Neural cell (in vitro differentiated cells): ENCODE data around the gene TAF6. TPM values are rescaled to one million over a fixed set of nuclear protein-coding genes. Genes with fewer than 3 reads are reported as not detected.

Experiments
- H2AFZ ChIP-seq: fragments of 200-600, 300-800 bp; sonication (generic), shearing (Covaris generic); 2 replicates; pipeline ENCODE4 v1.6.0; 2014; ENCODE audit warnings: low read depth, mild to moderate bottlenecking, antibody characterized with exemption, low read length, moderate library complexity
- H3F3A ChIP-seq: fragments of 200-600 bp; shearing (Covaris generic); 2 replicates; pipeline ENCODE4 v1.6.1; 2016; ENCODE audit warnings: mild to moderate bottlenecking, moderate library complexity, mixed read lengths, antibody characterized with exemption, low read length; ENCODE audit not compliant: insufficient read depth, poor library complexity, severe bottlenecking
- H3K27ac ChIP-seq: fragments of 200-600, 300-800 bp; sonication (generic), shearing (Covaris generic); 2 replicates; pipeline ENCODE4 v1.5.1; 2014; ENCODE audit warnings: mild to moderate bottlenecking, low read length, moderate library complexity
- H3K27me3 ChIP-seq: fragments of 300-800, 200-600 bp; sonication (generic), shearing (Covaris generic); 2 replicates; pipeline ENCODE4 v1.6.0; 2014; ENCODE audit warnings: mild to moderate bottlenecking, low read depth, low read length, moderate library complexity; ENCODE audit not compliant: insufficient read depth
- H3K36me3 ChIP-seq: fragments of 300-800, 200-600 bp; sonication (generic), shearing (Covaris generic); 2 replicates; pipeline ENCODE4 v1.5.1; 2014; ENCODE audit warnings: mild to moderate bottlenecking, antibody characterized with exemption, low read length, moderate library complexity; ENCODE audit not compliant: insufficient read depth
- H3K4me2 ChIP-seq: fragments of 300-800, 200-600 bp; sonication (generic), shearing (Covaris generic); 2 replicates; pipeline ENCODE4 v1.6.0; 2014; ENCODE audit warnings: mild to moderate bottlenecking, low read length
- H3K4me3 ChIP-seq: fragments of 300-800, 200-600 bp; sonication (generic), shearing (Covaris generic); 2 replicates; pipeline ENCODE4 v1.5.1; 2014; ENCODE audit warnings: mild to moderate bottlenecking, low read length, moderate library complexity
- H3K79me2 ChIP-seq: fragments of 200-600 bp; shearing (Covaris generic); replicated peaks from 2 replicates; pipeline ENCODE4 v1.6.0; 2014; ENCODE audit warnings: mild to moderate bottlenecking, low read length, moderate library complexity; ENCODE audit not compliant: insufficient read depth
- H3K9ac ChIP-seq: fragments of 300-800, 200-600 bp; sonication (generic), shearing (Covaris generic); 2 replicates; pipeline ENCODE4 v1.6.1; 2016; ENCODE audit warnings: mild to moderate bottlenecking, low read length, mixed read lengths
- H3K9me2 ChIP-seq: fragments of 200-600 bp; shearing (Covaris generic); 2 replicates; pipeline ENCODE4 v1.6.1; 2016; ENCODE audit warnings: mild to moderate bottlenecking, low read length, mixed read lengths; ENCODE audit not compliant: insufficient read depth
- H3K9me3 ChIP-seq: fragments of 200-600, 300-800 bp; sonication (generic), shearing (Covaris generic); 2 replicates; pipeline ENCODE4 v1.6.1; 2016; ENCODE audit warnings: mild to moderate bottlenecking, mixed run types, low read length, moderate library complexity, mixed read lengths
- H4K20me1 ChIP-seq: fragments of 200-600 bp; shearing (Covaris generic); 2 replicates; pipeline ENCODE4 v1.6.1; 2016; ENCODE audit warnings: mild to moderate bottlenecking, mixed run types; ENCODE audit not compliant: insufficient read depth
- CTCF ChIP-seq: fragments of 450-650 bp; IDR thresholded peaks from 2 replicates; pipeline ENCODE4 v1.5.1; 2014; ENCODE audit warnings: antibody characterized with exemption, mild to moderate bottlenecking, moderate library complexity; ENCODE audit not compliant: poor library complexity, severe bottlenecking
- EP300 ChIP-seq: fragments of 450-650 bp; conservative IDR thresholded peaks from 2 replicates; pipeline ENCODE4 v1.6.1; 2014; ENCODE audit warnings: antibody characterized with exemption, mild to moderate bottlenecking, moderate library complexity; ENCODE audit not compliant: poor library complexity, severe bottlenecking
- EZH2 ChIP-seq: fragments of 200-600, 300-800 bp; shearing (Covaris generic), sonication (generic); IDR thresholded peaks from 2 replicates; pipeline ENCODE4 v1.6.1; 2014; ENCODE audit warnings: antibody characterized with exemption, low read length, borderline replicate concordance, mild to moderate bottlenecking; ENCODE audit not compliant: insufficient read depth, poor library complexity, severe bottlenecking
- MXI1 ChIP-seq: fragments of 450-650 bp; conservative IDR thresholded peaks from 2 replicates; pipeline ENCODE4 v1.6.1; 2014; ENCODE audit warnings: antibody characterized with exemption, mild to moderate bottlenecking; ENCODE audit not compliant: poor library complexity, severe bottlenecking
- POLR2AphosphoS5 ChIP-seq: IDR thresholded peaks from 2 replicates; pipeline ENCODE4 v1.6.1; 2012
- RAD21 ChIP-seq: fragments of 450-650 bp; conservative IDR thresholded peaks from 2 replicates; pipeline ENCODE4 v1.6.1; 2014; ENCODE audit warnings: antibody characterized with exemption, mild to moderate bottlenecking, moderate library complexity
- REST ChIP-seq: IDR thresholded peaks from 2 replicates; pipeline ENCODE4 v1.6.1; 2012; ENCODE audit warnings: borderline replicate concordance
- SMC3 ChIP-seq: fragments of 450-650 bp; conservative IDR thresholded peaks from 2 replicates; pipeline ENCODE4 v1.6.1; 2014; ENCODE audit warnings: antibody characterized with exemption, mild to moderate bottlenecking, moderate library complexity; ENCODE audit not compliant: poor library complexity
- TAF1 ChIP-seq: IDR thresholded peaks from 2 replicates; pipeline ENCODE4 v1.6.1; 2012; ENCODE audit warnings: low read depth
- polyA plus RNA-seq: library from polyadenylated mRNA; depleted of rRNA; stranded (reverse); fragments of >200 nt; gene quantifications from 2 replicates; pipeline ENCODE4 v1.2.3, GENCODE V29; 2014

TAF6 gene
- polyA plus RNA-seq, 1 donor from 2014 or later = 23.4 TPM

- TF ChIP-seq CTCF = no peak
Measured at GRCh38 chr7:100107890-100108289, 11.3 kb downstream of the TAF6 start (continued).

GRCh38 chr7:100107125-100107737 is 11.9 kb downstream of the TAF6 start:
- H2AFZ ChIP-seq = no peak overlapping the region
- H3K27ac ChIP-seq = no peak overlapping the region
- H3K79me2 ChIP-seq = no peaks in the 10 kb centered on the region
- H3K4me2 ChIP-seq = no peak overlapping the region
- no peaks in the 10 kb centered on the region for H4K20me1 ChIP-seq
- no peaks in the 10 kb centered on the region for H3K9me3 ChIP-seq
- no peaks in the 10 kb centered on the region for H3F3A ChIP-seq
- H3K27me3 ChIP-seq = no peaks in the 10 kb centered on the region
- H3K9ac ChIP-seq = no peak overlapping the region
- TF ChIP-seq CTCF (no peak), SMC3 (no peak), MXI1 (no peak), RAD21 (no peak), POLR2AphosphoS5 (no peak), REST (no peak), TAF1 (no peak), EP300 (no peak), EZH2 (no peak)
- no peaks in the 10 kb centered on the region for H3K9me2 ChIP-seq
- H3K4me3 ChIP-seq = no peak overlapping the region
- H3K36me3 ChIP-seq = no peaks in the 10 kb centered on the region

- no peaks in the 10 kb centered on the region for H3K9me2 ChIP-seq
- H3K27me3 ChIP-seq = no peaks in the 10 kb centered on the region
- no peak overlapping the region for H3K4me2 ChIP-seq
- H3K79me2 ChIP-seq = no peaks in the 10 kb centered on the region
- H3K9ac ChIP-seq = no peak overlapping the region
- H3K4me3 ChIP-seq = no peak overlapping the region
- H3K9me3 ChIP-seq = no peaks in the 10 kb centered on the region
- H4K20me1 ChIP-seq = no peaks in the 10 kb centered on the region
- H3F3A ChIP-seq = no peaks in the 10 kb centered on the region
- no peak overlapping the region for H3K27ac ChIP-seq
- no peak overlapping the region for H2AFZ ChIP-seq
- TF ChIP-seq EZH2 = no peak
- no peak for TF ChIP-seq MXI1
- TF ChIP-seq TAF1 = no peak
- no peak for TF ChIP-seq RAD21
- no peak for TF ChIP-seq REST
- TF ChIP-seq POLR2AphosphoS5 = no peak
- no peak for TF ChIP-seq SMC3
- H3K36me3 ChIP-seq = no peaks in the 10 kb centered on the region
Measured at GRCh38 chr7:100106633-100107032, 12.5 kb downstream of the TAF6 start.
